DOHH2 (cell line): ENCODE results near the gene ITGBL1.

Experiments used
- H3F3A ChIP-seq: fragments of 200-600 bp; sonication (generic), shearing (Covaris generic); 2 replicates; pipeline ENCODE4 v1.6.0; 2016; ENCODE audit warnings: antibody characterized with exemption, mild to moderate bottlenecking; ENCODE audit not compliant: control insufficient read depth, insufficient read depth
- H3K27ac ChIP-seq: fragments of 200-600 bp; sonication (generic); 2 replicates; pipeline ENCODE4 v1.5.1; 2014; ENCODE audit warnings: low read depth, mild to moderate bottlenecking, low read length, moderate library complexity
- H3K27me3 ChIP-seq: fragments of 200-600 bp; sonication (generic); 2 replicates; pipeline ENCODE4 v1.6.1; 2014; ENCODE audit warnings: mild to moderate bottlenecking, low read length, mixed read lengths; ENCODE audit not compliant: control insufficient read depth
- H3K36me3 ChIP-seq: fragments of 200-600 bp; sonication (generic); 2 replicates; pipeline ENCODE4 v1.6.1; 2014; ENCODE audit warnings: mild to moderate bottlenecking, low read length, moderate library complexity, mixed read lengths; ENCODE audit not compliant: control insufficient read depth
- H3K4me1 ChIP-seq: fragments of 200-600 bp; sonication (generic); 2 replicates; pipeline ENCODE4 v1.6.1; 2014; ENCODE audit warnings: mild to moderate bottlenecking, low read length, mixed read lengths; ENCODE audit not compliant: control insufficient read depth
- H3K4me2 ChIP-seq: fragments of 200-600 bp; sonication (generic); 2 replicates; pipeline ENCODE4 v1.6.0; 2014; ENCODE audit warnings: mild to moderate bottlenecking, low read length, moderate library complexity
- H3K4me3 ChIP-seq: fragments of 200-600 bp; sonication (generic); 2 replicates; pipeline ENCODE4 v1.5.1; 2014; ENCODE audit warnings: mild to moderate bottlenecking, low read length, mixed read lengths
- H3K79me2 ChIP-seq: fragments of 200-600 bp; sonication (generic); 2 replicates; pipeline ENCODE4 v1.6.1; 2014; ENCODE audit warnings: mild to moderate bottlenecking, low read length, mixed read lengths; ENCODE audit not compliant: control insufficient read depth
- H3K9me2 ChIP-seq: fragments of 200-600 bp; sonication (generic); replicated peaks from 2 replicates; pipeline ENCODE4 v1.6.1; 2014; ENCODE audit warnings: mild to moderate bottlenecking, low read length, mixed read lengths; ENCODE audit not compliant: control insufficient read depth
- H3K9me3 ChIP-seq: fragments of 200-600 bp; sonication (generic); 2 replicates; pipeline ENCODE4 v1.6.1; 2014; ENCODE audit warnings: antibody characterized with exemption, low read length, mixed read lengths; ENCODE audit not compliant: control insufficient read depth, insufficient read depth
- H4K20me1 ChIP-seq: fragments of 200-600 bp; sonication (generic); 2 replicates; pipeline ENCODE4 v1.6.0; 2014; ENCODE audit warnings: low read depth, mild to moderate bottlenecking, antibody characterized with exemption, low read length, moderate library complexity; ENCODE audit not compliant: control insufficient read depth, insufficient read depth
- EZH2phosphoT487 ChIP-seq: fragments of 200-600 bp; sonication (generic); IDR thresholded peaks from 2 replicates; pipeline ENCODE4 v1.6.1; 2017; ENCODE audit warnings: borderline replicate concordance, mild to moderate bottlenecking, antibody characterized with exemption, low read length, moderate library complexity, mixed read lengths
- TF ChIP-seq, protein P1 (sequence below): fragments of 200-600 bp; sonication (generic); IDR thresholded peaks from one replicate; pipeline ENCODE4 v1.5.1; 2014; ENCODE audit warnings: antibody characterized with exemption, mild to moderate bottlenecking, low read depth, low read length; ENCODE audit not compliant: poor library complexity, severe bottlenecking

ITGBL1 gene

DNA sequence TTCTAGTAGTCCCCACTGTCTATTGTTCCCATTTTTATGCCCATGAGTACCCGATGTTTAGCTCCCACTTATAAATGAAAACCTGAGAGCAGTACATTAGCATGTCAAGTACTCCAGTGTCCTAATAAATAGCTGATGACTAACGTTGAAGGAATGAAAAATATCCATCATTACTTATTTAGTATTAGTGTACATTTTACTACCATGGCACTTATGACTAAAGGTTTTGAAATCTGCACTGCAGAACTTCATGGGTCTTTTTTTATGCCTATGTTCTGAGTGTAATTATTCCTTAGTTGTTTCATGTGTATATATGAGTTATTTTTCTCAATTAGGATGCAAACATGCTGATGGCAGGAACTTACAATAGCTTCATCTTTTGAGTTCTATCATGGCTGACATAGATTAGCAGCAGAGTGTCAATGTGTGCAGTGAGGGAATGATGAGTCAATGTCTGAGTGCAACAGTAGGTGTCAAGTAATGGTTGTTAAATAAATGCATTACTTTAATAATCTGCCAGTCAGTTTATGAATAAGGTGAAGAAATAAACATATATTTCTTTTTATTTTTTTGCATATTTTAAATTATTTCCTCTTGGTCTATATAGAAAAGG lies 188.4 kb downstream of the ITGBL1 start:
- H4K20me1 ChIP-seq, result no peaks in the 10 kb centered on the region
- H3K4me1 ChIP-seq, result no peaks in the 10 kb centered on the region
- H3K4me2 ChIP-seq, result no peak overlapping the region
- no peaks in the 10 kb centered on the region for H3K79me2 ChIP-seq
- no peaks in the 10 kb centered on the region for H3F3A ChIP-seq
- no peak overlapping the region for H3K4me3 ChIP-seq
- H3K9me3 ChIP-seq, result no peaks in the 10 kb centered on the region; the same call in 1 of the 2 replicates
- H3K9me2 ChIP-seq, result no peaks in the 10 kb centered on the region
- no peaks in the 10 kb centered on the region for H3K27me3 ChIP-seq
- H3K27ac ChIP-seq, result no peak overlapping the region
- H3K36me3 ChIP-seq, result no peaks in the 10 kb centered on the region
- TF ChIP-seq, protein P1, sequence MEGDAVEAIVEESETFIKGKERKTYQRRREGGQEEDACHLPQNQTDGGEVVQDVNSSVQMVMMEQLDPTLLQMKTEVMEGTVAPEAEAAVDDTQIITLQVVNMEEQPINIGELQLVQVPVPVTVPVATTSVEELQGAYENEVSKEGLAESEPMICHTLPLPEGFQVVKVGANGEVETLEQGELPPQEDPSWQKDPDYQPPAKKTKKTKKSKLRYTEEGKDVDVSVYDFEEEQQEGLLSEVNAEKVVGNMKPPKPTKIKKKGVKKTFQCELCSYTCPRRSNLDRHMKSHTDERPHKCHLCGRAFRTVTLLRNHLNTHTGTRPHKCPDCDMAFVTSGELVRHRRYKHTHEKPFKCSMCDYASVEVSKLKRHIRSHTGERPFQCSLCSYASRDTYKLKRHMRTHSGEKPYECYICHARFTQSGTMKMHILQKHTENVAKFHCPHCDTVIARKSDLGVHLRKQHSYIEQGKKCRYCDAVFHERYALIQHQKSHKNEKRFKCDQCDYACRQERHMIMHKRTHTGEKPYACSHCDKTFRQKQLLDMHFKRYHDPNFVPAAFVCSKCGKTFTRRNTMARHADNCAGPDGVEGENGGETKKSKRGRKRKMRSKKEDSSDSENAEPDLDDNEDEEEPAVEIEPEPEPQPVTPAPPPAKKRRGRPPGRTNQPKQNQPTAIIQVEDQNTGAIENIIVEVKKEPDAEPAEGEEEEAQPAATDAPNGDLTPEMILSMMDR, result no peak
- TF ChIP-seq EZH2phosphoT487, result no peak

- Histone ChIP-seq H3K4me3 (no peak overlapping the region), H3K9me2 (no peaks in the 10 kb centered on the region), H3K36me3 (no peaks in the 10 kb centered on the region), H3F3A (no peaks in the 10 kb centered on the region), H3K4me2 (no peak overlapping the region), H3K4me1 (no peaks in the 10 kb centered on the region), H3K27me3 (no peaks in the 10 kb centered on the region), H3K9me3 (no peaks in the 10 kb centered on the region; the same call in 1 of the 2 replicates), H3K27ac (no peak overlapping the region), H3K79me2 (no peaks in the 10 kb centered on the region), H4K20me1 (no peaks in the 10 kb centered on the region)
- TF ChIP-seq EZH2phosphoT487, result no peak
- TF ChIP-seq, protein P1, result no peak
Observed at GRCh38 chr13:101645871-101646270, 193.4 kb downstream of the ITGBL1 start.

DNA sequence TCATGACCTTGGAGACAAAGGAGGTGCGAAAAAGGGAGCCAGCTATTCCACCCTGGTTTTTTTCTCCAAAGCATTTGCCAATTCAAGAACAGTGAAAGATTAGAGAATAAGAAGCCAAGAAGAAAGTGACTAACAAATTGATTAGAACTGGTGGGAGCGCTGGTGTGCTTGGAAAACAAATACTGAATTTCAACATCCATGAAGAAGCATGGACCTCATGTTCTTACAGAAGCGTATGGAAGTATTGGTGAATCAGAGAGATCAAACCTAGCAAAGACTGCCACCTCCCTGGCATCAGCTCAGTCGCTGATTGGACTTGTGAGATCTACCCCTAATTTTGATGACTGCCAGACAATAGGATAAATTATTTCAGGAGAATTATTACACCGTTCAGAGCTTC lies 195.3 kb downstream of the ITGBL1 start:
- no peaks in the 10 kb centered on the region for H3K36me3 ChIP-seq
- H3K27me3 ChIP-seq, result no peaks in the 10 kb centered on the region
- no peaks in the 10 kb centered on the region for H3K79me2 ChIP-seq
- H3F3A ChIP-seq, result no peaks in the 10 kb centered on the region
- no peak for TF ChIP-seq EZH2phosphoT487
- TF ChIP-seq, protein P1, result no peak
- H3K4me1 ChIP-seq, result no peaks in the 10 kb centered on the region
- H3K9me3 ChIP-seq, result no peaks in the 10 kb centered on the region; the same call in 1 of the 2 replicates
- H3K9me2 ChIP-seq, result no peaks in the 10 kb centered on the region
- H4K20me1 ChIP-seq, result no peaks in the 10 kb centered on the region
- H3K4me3 ChIP-seq, result no peak overlapping the region
- H3K4me2 ChIP-seq, result no peak overlapping the region
- no peak overlapping the region for H3K27ac ChIP-seq
